ENCODE results near the gene ZBTB20. TPM values are rescaled to one million over a fixed set of nuclear protein-coding genes. Genes with fewer than 3 reads are reported as not detected.

Gene ZBTB20
- polyA plus RNA-seq, 1 of the 3 experiments (the other 2 are of a cell fraction): 0.43 TPM

GRCh38 chr3:114451051-114451451 lies 696.0 kb downstream of the ZBTB20 start:
- TF ChIP-seq FOXM1 (IDR thresholded peaks at IDR 0.05; ENCODE audit: low read depth): no peak
- H3F3A ChIP-seq (replicated peaks; ENCODE audit: insufficient read depth): no peaks in the 10 kb centered on the region
- ChIA-PET CTCF (interaction anchor here (1.0 kb wide), 2 partner anchors 18 to 32 kb away, joined by 3 to 5 read pairs; no protein-coding TSS in a partner anchor), POLR2A (no interaction called here)
- H3K4me3 ChIP-seq (ENCODE audit: low read depth in 2 of 2, low read length in 1 of 2): no peak overlapping the region
- no peaks in the 10 kb centered on the region for H3K9me2 ChIP-seq
- peaks cover 11 to 45% of the 10 kb centered on the region in 2 experiments; a peak in 3 of 4 replicates for H3K4me1 ChIP-seq (ENCODE audit: control insufficient read depth in 1 of 2, insufficient read depth in 2 of 2, low read depth in 1 of 2, low read length in 1 of 2)
- no peak overlapping the region for H3K9ac ChIP-seq
- 74% methylated on average over 2 of the region's 2 CpGs for WGBS (ENCODE audit: low lambda C conversion rate)
- no peaks in the 10 kb centered on the region for H3K27me3 ChIP-seq (ENCODE audit: insufficient read depth)
- no peak overlapping the region for H3K27ac ChIP-seq (ENCODE audit: low read depth in 2 of 2, low read length in 1 of 2)
- H3K9me3 ChIP-seq: no peaks in the 10 kb centered on the region
- no peak for DNase-seq
- H3K36me3 ChIP-seq (replicated peaks in 1 of 2; ENCODE audit: control insufficient read depth in 1 of 2, insufficient read depth in 2 of 2, low read length in 1 of 2): no peaks in the 10 kb centered on the region
- no peaks in the 10 kb centered on the region for H3K79me2 ChIP-seq (ENCODE audit: insufficient read depth)
- no peaks in the 10 kb centered on the region; the same call in 1 of the 2 replicates for H4K20me1 ChIP-seq (ENCODE audit: insufficient read depth)
- no peak overlapping the region for H3K4me2 ChIP-seq
- H2AFZ ChIP-seq (ENCODE audit: low read depth): no peak overlapping the region

GRCh38 chr3:114450008-114450596 lies 697.0 kb downstream of the ZBTB20 start:
- no peak for DNase-seq
- Histone ChIP-seq H3K4me3 (ENCODE audit: low read depth in 2 of 2, low read length in 1 of 2) (no peak overlapping the region), H4K20me1 (ENCODE audit: insufficient read depth) (no peaks in the 10 kb centered on the region; the same call in 1 of the 2 replicates), H3K9ac (no peak overlapping the region), H3K9me3 (no peaks in the 10 kb centered on the region), H3K79me2 (ENCODE audit: insufficient read depth) (no peaks in the 10 kb centered on the region; the same call in 1 of the 2 replicates), H3K27ac (ENCODE audit: low read depth in 2 of 2, low read length in 1 of 2) (no peak overlapping the region), H3K36me3 (replicated peaks in 1 of 2; ENCODE audit: control insufficient read depth in 1 of 2, insufficient read depth in 2 of 2, low read length in 1 of 2) (no peaks in the 10 kb centered on the region), H3K4me1 (ENCODE audit: control insufficient read depth in 1 of 2, insufficient read depth in 2 of 2, low read depth in 1 of 2, low read length in 1 of 2) (peaks cover 8 to 49% of the 10 kb centered on the region in 2 experiments; a peak in 3 of 4 replicates), H3K4me2 (no peak overlapping the region), H3F3A (replicated peaks; ENCODE audit: insufficient read depth) (no peaks in the 10 kb centered on the region), H2AFZ (ENCODE audit: low read depth) (no peak overlapping the region), H3K9me2 (no peaks in the 10 kb centered on the region), H3K27me3 (ENCODE audit: insufficient read depth) (no peaks in the 10 kb centered on the region)
- TF ChIP-seq EP300 (IDR thresholded peaks at IDR 0.05; ENCODE audit: borderline replicate concordance in 1 of 2, low read depth in 1 of 2, low read length in 1 of 2) (no peak), ELF1 (IDR thresholded peaks at IDR 0.05) (no peak), RCOR1 (IDR thresholded peaks at IDR 0.05; ENCODE audit: low read length) (no peak), MXI1 (IDR thresholded peaks at IDR 0.05; ENCODE audit: low read depth, low read length) (no peak), ZBTB33 (IDR thresholded peaks at IDR 0.05; ENCODE audit: borderline replicate concordance, low read depth) (no peak), TCF12 (IDR thresholded peaks at IDR 0.05) (no peak), USF1 (IDR thresholded peaks at IDR 0.05; ENCODE audit: borderline replicate concordance, low read depth) (no peak), MEF2A (IDR thresholded peaks at IDR 0.05; ENCODE audit: borderline replicate concordance, low read depth) (no peak), FOXM1 (IDR thresholded peaks at IDR 0.05; ENCODE audit: low read depth) (no peak), NFIC (IDR thresholded peaks at IDR 0.05; ENCODE audit: borderline replicate concordance) (no peak), SMC3 (IDR thresholded peaks at IDR 0.05; ENCODE audit: low read depth, low read length) (no peak), SIN3A (IDR thresholded peaks at IDR 0.05; ENCODE audit: borderline replicate concordance, low read depth, low read length) (no peak), RXRA (IDR thresholded peaks at IDR 0.05; ENCODE audit: borderline replicate concordance, low read depth) (no peak), RFX5 (IDR thresholded peaks at IDR 0.05; ENCODE audit: low read length) (no peak)
- 96% methylated on average over 7 of the region's 7 CpGs for WGBS (ENCODE audit: low lambda C conversion rate)
- ChIA-PET CTCF (interaction anchor here (1.4 kb wide), 1 partner anchor 31 kb away, joined by 5 read pairs; no protein-coding TSS in a partner anchor), POLR2A (no interaction called here)

Measured in SK-N-SH (cell line).